ENCODE measurements around the gene LRP1B.

- TF ChIP-seq, protein P1, sequence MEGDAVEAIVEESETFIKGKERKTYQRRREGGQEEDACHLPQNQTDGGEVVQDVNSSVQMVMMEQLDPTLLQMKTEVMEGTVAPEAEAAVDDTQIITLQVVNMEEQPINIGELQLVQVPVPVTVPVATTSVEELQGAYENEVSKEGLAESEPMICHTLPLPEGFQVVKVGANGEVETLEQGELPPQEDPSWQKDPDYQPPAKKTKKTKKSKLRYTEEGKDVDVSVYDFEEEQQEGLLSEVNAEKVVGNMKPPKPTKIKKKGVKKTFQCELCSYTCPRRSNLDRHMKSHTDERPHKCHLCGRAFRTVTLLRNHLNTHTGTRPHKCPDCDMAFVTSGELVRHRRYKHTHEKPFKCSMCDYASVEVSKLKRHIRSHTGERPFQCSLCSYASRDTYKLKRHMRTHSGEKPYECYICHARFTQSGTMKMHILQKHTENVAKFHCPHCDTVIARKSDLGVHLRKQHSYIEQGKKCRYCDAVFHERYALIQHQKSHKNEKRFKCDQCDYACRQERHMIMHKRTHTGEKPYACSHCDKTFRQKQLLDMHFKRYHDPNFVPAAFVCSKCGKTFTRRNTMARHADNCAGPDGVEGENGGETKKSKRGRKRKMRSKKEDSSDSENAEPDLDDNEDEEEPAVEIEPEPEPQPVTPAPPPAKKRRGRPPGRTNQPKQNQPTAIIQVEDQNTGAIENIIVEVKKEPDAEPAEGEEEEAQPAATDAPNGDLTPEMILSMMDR (IDR thresholded peaks at IDR 0.05), result no peak
- TF ChIP-seq EP300 (IDR thresholded peaks at IDR 0.05; ENCODE audit: borderline replicate concordance in 1 of 2, low read depth in 1 of 2, low read length in 1 of 2) (no peak), EZH2phosphoT487 (IDR thresholded peaks at IDR 0.05; ENCODE audit: borderline replicate concordance, low read depth) (no peak), NRF1 (IDR thresholded peaks at IDR 0.05; ENCODE audit: low read depth, low read length) (no peak), POLR2AphosphoS5 (IDR thresholded peaks at IDR 0.05; ENCODE audit: low read depth, low read length) (no peak), FOXM1 (IDR thresholded peaks at IDR 0.05; ENCODE audit: low read depth) (no peak), TEAD4 (IDR thresholded peaks at IDR 0.05; ENCODE audit: borderline replicate concordance, insufficient read depth) (no peak), ZBTB33 (IDR thresholded peaks at IDR 0.05; ENCODE audit: borderline replicate concordance, low read depth) (no peak)
- TF ChIP-seq, protein P2, sequence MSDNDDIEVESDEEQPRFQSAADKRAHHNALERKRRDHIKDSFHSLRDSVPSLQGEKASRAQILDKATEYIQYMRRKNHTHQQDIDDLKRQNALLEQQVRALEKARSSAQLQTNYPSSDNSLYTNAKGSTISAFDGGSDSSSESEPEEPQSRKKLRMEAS (IDR thresholded peaks at IDR 0.05; ENCODE audit: low read depth), result no peak
Measured at GRCh38 chr2:140186313-140186712, 1944.5 kb downstream of the LRP1B start.
